Colonic mucosa (tissue), 4 donors: Measurements from ENCODE around the gene MGRN1. TPM values are rescaled to one million over a fixed set of nuclear protein-coding genes. Genes with fewer than 3 reads are reported as not detected.

Source experiments
- DNase-seq: peaks from one replicate; pipeline ENCODE4 v3.0.0-alpha.2; 2020
- H3K27ac ChIP-seq: fragments of 200-600 bp; one replicate; pipeline ENCODE4 v1.8.0; 2021
- H3K27me3 ChIP-seq: fragments of 200-600 bp; one replicate; pipeline ENCODE4 v1.8.0; 2021
- H3K36me3 ChIP-seq: fragments of 200-600 bp; one replicate; pipeline ENCODE4 v1.8.0; 2021
- H3K4me1 ChIP-seq: fragments of 200-600 bp; one replicate; pipeline ENCODE4 v1.8.0; 2021; ENCODE audit warnings: mild to moderate bottlenecking
- H3K4me3 ChIP-seq: fragments of 200-600 bp; one replicate; pipeline ENCODE4 v1.8.0; 2021
- H3K9ac ChIP-seq, 2 donors: one replicate each; pipeline ENCODE4 v1.7.0; 2013; ENCODE audit warnings: control low read depth in 2 of 2, low read depth in 2 of 2, low read length in 2 of 2
- H3K9me3 ChIP-seq: fragments of 200-600 bp; one replicate; pipeline ENCODE4 v1.8.0; 2021
- intact Hi-C: fragments of 100-400 bp; cut with DNase I; formaldehyde crosslinking; loops from one replicate; pipeline ENCODE4 v1.14.1; 2022
- total RNA-seq, 2 donors: library from RNA; stranded (reverse); fragmentation: NEBNext Ultra II Directional in 1 of 2; extraction: Animal tissue kit (Norgen Biotek cat#: 25700) in 1 of 2; gene quantifications; one replicate each; pipeline ENCODE4 v1.2.1, GENCODE V29; 2021
- TF ChIP-seq, protein P1 (sequence below): fragments of 200-600 bp; IDR thresholded peaks from one replicate; pipeline ENCODE4 v1.8.0; 2022; ENCODE audit warnings: antibody characterized with exemption, mild to moderate bottlenecking
- donor health status: healthy.
- donor health status: DM: no; HTN: no; CAD: no.
- donor health status: DM: no; HTN: no; CAD: no.

MGRN1 gene
- 10 to 100 TPM; 75.2 to 79.3 TPM for total RNA-seq

DNA sequence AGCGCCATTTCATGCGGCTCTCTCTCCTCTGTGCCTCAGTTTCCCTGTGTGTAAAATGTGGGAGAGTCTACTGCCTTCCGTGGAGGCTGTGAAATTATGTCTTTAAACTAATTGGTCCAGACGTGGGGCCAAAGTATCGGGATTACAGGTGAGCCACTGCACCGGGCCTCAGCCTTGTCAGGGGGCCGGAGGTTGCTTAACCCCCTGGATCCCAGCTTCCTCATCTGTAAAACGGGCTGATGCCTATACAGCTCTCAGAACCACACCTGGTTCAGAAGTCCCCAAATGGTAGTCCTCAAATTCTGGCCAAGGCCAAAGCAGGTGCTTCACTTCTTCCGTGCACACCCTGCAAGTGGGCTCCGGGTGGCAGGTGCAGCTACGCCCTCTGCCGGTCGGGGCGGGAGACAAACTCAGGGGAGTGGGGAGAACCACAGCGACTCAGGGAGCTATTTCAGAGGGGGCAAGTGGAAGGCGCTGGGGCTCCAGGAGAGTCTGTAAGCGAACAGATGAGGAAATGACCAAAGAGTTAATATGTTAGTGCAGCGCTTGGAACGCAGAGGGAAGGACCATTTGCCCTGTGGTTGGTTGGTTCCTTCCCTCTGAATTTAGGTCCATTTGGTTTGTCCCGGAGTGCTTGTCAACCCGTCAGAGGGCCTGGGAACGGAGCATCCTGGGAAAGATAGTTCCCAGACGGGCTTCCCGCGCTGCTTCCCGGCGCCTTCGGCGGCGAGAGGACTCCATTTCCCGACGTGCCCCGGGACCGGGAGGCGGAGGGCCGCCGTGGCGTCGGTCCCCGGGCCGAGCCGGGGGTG is at the start of gene MGRN1:
Gene MGRN1, plus strand, starts transcription at position 812 of the 812 bp plus-strand sequence. CDS start 135 bp downstream, outside the sequence.
- intact Hi-C loops, result no loop called here

DNA sequence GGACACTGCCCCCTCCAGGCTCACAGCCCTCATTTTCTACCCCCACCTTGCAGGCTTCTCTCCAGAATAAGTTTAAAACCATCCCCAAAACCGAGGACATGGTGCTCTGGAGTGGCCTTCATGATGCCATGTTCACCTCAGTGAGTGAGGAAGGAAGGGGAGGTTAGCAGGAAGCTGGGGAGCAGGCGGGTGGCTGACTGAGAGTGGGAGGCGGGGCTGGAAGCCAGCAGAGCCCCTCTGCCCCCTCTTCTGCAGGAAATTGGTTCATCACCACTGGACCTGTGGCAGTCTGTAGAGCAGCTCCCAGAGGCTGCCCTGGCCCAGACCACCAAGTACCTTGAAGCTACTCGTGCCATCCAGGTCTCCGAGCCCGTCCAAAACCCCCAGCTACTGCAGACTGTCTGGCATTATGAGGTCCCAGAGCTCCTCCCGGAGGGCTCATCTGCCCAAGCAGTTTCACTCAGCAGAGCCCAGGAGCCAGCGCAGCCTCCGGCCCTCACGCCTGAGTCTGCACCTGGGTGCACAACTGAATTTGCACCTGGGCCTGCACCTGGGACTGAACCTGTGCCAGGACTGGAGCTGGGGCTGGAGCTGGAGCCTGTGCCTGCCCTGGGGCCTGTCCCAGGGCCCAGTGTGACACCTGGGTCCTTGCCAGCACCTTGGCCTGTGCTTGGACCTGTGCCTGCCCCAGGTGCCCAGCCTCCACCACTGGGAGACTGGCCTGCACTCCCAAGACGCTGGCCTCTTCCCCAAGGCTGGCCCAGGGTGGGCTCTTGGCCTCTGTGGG is 49.5 kb upstream of the MGRN1 start:
- no peaks in the 10 kb centered on the region for H3K36me3 ChIP-seq
- H3K9me3 ChIP-seq, result no peaks in the 10 kb centered on the region
- DNase-seq, result no peak
- no peak overlapping the region for H3K27ac ChIP-seq
- H3K4me3 ChIP-seq, result no peak overlapping the region
- TF ChIP-seq, protein P1, sequence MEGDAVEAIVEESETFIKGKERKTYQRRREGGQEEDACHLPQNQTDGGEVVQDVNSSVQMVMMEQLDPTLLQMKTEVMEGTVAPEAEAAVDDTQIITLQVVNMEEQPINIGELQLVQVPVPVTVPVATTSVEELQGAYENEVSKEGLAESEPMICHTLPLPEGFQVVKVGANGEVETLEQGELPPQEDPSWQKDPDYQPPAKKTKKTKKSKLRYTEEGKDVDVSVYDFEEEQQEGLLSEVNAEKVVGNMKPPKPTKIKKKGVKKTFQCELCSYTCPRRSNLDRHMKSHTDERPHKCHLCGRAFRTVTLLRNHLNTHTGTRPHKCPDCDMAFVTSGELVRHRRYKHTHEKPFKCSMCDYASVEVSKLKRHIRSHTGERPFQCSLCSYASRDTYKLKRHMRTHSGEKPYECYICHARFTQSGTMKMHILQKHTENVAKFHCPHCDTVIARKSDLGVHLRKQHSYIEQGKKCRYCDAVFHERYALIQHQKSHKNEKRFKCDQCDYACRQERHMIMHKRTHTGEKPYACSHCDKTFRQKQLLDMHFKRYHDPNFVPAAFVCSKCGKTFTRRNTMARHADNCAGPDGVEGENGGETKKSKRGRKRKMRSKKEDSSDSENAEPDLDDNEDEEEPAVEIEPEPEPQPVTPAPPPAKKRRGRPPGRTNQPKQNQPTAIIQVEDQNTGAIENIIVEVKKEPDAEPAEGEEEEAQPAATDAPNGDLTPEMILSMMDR, result no peak
- H3K9ac ChIP-seq, result no peak overlapping the region
- intact Hi-C loops, result no loop called here
- H3K4me1 ChIP-seq, result no peaks in the 10 kb centered on the region
- H3K27me3 ChIP-seq, result no peaks in the 10 kb centered on the region

More for the DNA sequence above, at the start of gene MGRN1:
- TF ChIP-seq, protein P1, result peak; percentile 86
- Histone ChIP-seq H3K4me1 (peaks cover 10% of the 10 kb centered on the region), H3K36me3 (no peaks in the 10 kb centered on the region), H3K4me3 (peak within 1 kb of the TSS; percentile 98), H3K9ac (peak within 1 kb of the TSS; percentile 83 to 99), H3K9me3 (no peaks in the 10 kb centered on the region), H3K27ac (peak within 1 kb of the TSS; percentile 94), H3K27me3 (no peaks in the 10 kb centered on the region)
- peak; percentile 95 for DNase-seq

DNA sequence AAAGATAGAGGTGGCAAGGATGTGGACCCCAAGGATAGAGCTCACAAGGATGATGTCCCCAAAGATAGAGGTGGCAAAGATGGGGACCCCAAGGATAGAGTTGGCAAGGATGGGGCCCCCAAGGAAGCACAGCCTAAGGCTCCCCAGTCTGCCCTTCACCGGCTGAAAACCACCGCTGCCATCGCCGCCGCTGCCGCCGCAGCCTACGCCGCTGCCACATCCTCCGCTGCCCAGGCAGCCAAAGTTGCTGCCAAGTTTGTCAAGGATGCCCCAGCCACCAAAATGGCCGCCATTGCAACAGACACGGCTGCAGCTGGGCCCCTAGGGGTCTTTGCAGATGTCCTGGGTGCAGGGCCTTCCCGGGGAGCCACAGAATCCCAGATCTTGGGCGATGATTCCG is 48.6 kb upstream of the MGRN1 start:
- no peak for DNase-seq
- Histone ChIP-seq H3K27ac (no peak overlapping the region), H3K9me3 (no peaks in the 10 kb centered on the region), H3K27me3 (no peaks in the 10 kb centered on the region), H3K9ac (no peak overlapping the region), H3K4me1 (no peaks in the 10 kb centered on the region), H3K4me3 (no peak overlapping the region), H3K36me3 (no peaks in the 10 kb centered on the region)
- intact Hi-C loops, result no loop called here
- TF ChIP-seq, protein P1, result no peak

DNA sequence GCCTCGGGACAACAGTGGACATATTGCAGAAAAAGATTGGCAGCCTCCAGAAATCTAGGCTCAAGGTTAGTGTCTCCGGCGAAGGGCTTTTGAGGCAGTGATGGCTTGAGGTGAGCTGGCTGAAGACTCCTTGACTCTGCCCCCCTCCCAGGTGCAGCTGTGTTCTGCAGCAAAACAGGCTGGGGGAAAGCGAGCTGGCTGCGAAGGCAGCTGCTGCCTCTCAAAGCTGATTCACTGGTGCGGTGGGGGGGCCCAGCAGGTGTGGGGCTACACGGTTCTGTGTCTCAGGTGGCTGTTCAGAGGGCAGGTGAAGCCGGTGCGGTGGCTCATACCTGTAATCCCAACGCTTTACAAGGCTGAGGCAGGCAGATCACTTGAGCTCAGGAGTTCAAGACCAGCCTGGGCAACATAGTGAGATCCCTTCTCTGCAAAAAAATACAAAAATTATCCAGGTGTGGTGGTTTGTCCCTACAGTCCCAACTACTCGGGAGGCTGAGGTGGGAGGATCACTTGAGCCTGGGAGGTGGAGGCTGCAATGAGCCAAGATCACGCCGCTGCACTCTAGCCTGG is 45.6 kb upstream of the MGRN1 start:
- Histone ChIP-seq H3K9ac (no peak overlapping the region), H3K27me3 (no peaks in the 10 kb centered on the region), H3K4me1 (no peaks in the 10 kb centered on the region), H3K4me3 (no peak overlapping the region), H3K36me3 (no peaks in the 10 kb centered on the region), H3K9me3 (no peaks in the 10 kb centered on the region), H3K27ac (no peak overlapping the region)
- TF ChIP-seq, protein P1, result no peak
- intact Hi-C loops, result no loop called here
- no peak for DNase-seq

DNA sequence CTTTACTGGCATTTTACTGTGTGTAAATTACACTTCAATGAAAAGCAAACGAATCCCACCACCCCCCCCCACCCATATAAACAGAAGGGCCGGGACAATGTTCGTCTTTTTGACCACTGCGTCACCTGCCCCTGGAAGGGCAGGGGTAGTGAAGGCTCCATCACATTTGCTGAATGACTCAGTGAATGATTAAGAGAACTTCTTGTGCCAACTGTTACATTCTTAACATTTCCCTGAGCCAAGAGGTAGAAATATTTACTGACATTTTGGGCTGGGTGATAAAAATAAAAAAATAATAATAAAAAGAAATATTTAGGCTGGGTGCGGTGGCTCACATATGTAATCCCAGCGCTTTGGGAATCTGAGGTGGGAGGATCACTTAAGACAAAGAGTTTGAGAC is 44.4 kb upstream of the MGRN1 start:
- Histone ChIP-seq H3K27me3 (no peaks in the 10 kb centered on the region), H3K27ac (no peak overlapping the region), H3K4me1 (no peaks in the 10 kb centered on the region), H3K36me3 (no peaks in the 10 kb centered on the region), H3K4me3 (no peak overlapping the region), H3K9me3 (no peaks in the 10 kb centered on the region), H3K9ac (no peak overlapping the region)
- no peak for DNase-seq
- intact Hi-C loops, result no loop called here
- TF ChIP-seq, protein P1, result no peak
